Vagina (tissue), 2 donors: ENCODE measurements around the gene EPN2. TPM values are rescaled to one million over a fixed set of nuclear protein-coding genes. Genes with fewer than 3 reads are reported as not detected.
A peak's percentile ranks its signal among the peaks of the same experiment; 100 is the strongest.
"Not testable (repeated sequence)": the region's sequence is repeated elsewhere in the genome, so short reads cannot be mapped to it uniquely, and the experiment has no call there.

ENCODE experiments used
- DNase-seq, 2 donors: peaks; one replicate each; pipeline ENCODE4 v3.0.0-alpha.2; 2017; ENCODE audit errors: extremely low spot score in 2 of 2
- H3K27ac ChIP-seq: fragments of 200-600 bp; sonication (generic); one replicate; pipeline ENCODE4 v1.5.1; 2019
- H3K27me3 ChIP-seq: fragments of 200-600 bp; sonication (generic); one replicate; pipeline ENCODE4 v1.5.1; 2019
- H3K36me3 ChIP-seq, 2 donors: fragments of 200-600 bp; sonication (generic); one replicate each; pipeline ENCODE4 v1.5.1; 2017 to 2019
- H3K4me1 ChIP-seq: fragments of 200-600 bp; sonication (generic); one replicate; pipeline ENCODE4 v1.5.1; 2019
- H3K4me3 ChIP-seq, 2 donors: fragments of 200-600 bp; sonication (generic); 1 replicate in 1 of 2; 2 replicates in 1 of 2; pipeline ENCODE4 v1.5.1; 2016 to 2019
- H3K9me3 ChIP-seq: fragments of 200-600 bp; sonication (generic); one replicate; pipeline ENCODE4 v1.5.1; 2019
- POLR2A ChIP-seq, 2 donors: fragments of 450-650 bp; IDR thresholded peaks; one replicate each; pipeline ENCODE4 v1.6.1; 2017; ENCODE audit warnings: antibody characterized with exemption in 2 of 2, mild to moderate bottlenecking in 2 of 2, moderate library complexity in 2 of 2
- POLR2AphosphoS5 ChIP-seq, 2 donors: sonication (generic); formaldehyde crosslinking; IDR thresholded peaks; one replicate each; pipeline ENCODE4 v1.9.0; 2017; ENCODE audit warnings: antibody characterized with exemption in 2 of 2, mild to moderate bottlenecking in 2 of 2, low read depth in 1 of 2; ENCODE audit not compliant: insufficient read depth in 1 of 2
- intact Hi-C: fragments of 100-400 bp; cut with DNase I; formaldehyde crosslinking; loops from one replicate; pipeline ENCODE4 v1.15.1; 2023
- total RNA-seq: library from RNA; depleted of rRNA; stranded (reverse); fragments of >200 nt; gene quantifications from one replicate; pipeline ENCODE4 v1.2.3, GENCODE V29; 2016
- TF ChIP-seq, protein P1 (sequence below), 3 experiments: fragments of 450-650 bp in 2 of 3; fragments of 200-600 bp in 1 of 3; sonication (generic) in 1 of 3; IDR thresholded peaks; one replicate each; pipeline ENCODE4 v1.5.1; 2017 to 2019; ENCODE audit warnings: antibody characterized with exemption in 3 of 3, mild to moderate bottlenecking in 2 of 3, moderate library complexity in 2 of 3

EPN2 gene
- total RNA-seq, 1 donor from 2014 or later, result 65.6 TPM

DNA sequence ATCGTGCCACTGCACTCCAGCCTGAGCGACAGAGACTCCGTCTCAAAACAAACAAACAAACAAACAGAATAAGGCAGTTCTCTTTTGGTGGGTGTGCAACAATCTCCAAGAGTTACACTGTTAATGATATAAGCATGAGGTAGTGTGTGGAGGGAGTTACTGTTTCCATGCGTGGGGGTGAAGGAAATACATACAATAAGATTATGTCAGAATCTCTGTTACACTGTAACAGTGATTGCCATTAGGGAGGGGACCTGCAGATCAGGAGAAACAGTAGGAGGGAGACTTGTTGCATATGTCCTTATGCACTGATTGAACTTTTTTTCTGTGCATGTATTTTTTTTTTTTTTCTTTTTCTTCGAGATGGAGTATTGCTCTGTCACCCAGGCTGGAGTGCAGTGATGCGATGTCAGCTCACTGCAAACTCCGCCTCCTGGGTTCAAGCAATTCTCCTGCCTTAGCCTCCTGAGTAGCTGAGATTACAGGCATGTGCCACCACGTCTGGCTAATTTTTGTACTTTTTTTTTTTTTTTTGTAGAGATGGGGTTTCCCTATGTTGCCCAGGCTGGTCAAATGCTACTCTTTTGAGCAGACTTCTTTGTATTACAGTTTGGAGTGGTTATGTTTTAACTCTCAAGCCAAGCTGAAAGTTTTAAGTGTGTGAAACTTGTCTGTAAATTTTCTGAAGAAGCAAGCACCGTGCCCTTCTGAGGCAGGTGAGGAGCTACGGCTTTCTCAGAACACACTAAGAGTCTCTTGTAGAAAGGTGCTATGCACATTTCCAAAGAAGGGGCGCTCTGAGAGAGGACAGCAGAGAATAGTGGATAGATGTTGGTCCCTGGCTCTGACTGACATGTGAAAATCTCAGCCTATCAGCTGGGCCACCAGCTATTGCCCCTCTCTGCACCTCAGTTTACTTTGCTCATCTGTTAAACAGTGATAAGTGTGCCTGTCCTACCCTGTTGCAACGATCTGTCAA, 10.3 kb upstream of the EPN2 start:
- H3K9me3 ChIP-seq, H3K27me3 ChIP-seq, H3K27ac ChIP-seq, DNase-seq, H3K36me3 ChIP-seq, H3K4me1 ChIP-seq, intact Hi-C loops, H3K4me3 ChIP-seq: not testable (repeated sequence)

DNA sequence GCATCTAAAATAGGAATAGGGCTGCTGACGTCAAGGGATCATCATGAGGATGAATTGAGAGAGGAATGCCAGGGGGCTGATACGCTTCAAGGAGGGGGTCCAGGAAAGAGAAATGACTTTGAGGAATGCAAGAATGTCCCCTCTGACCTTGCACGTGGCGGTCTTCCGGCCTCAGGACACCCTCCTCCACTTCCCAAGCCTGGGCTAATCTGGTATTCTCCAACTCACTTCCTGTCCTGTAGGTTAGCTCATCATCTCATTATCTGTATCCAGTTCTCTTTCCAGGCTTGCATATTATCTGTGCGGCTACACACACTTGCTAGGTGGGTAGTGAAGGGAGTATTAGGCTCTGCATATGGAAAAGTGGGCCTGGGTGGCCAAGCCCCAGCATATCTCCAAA, 2.5 kb upstream of the EPN2 start:
- DNase-seq, H3K9me3 ChIP-seq, H3K27me3 ChIP-seq, intact Hi-C loops, H3K36me3 ChIP-seq, H3K4me3 ChIP-seq, H3K27ac ChIP-seq: not testable (repeated sequence)
- H3K4me1 ChIP-seq, result peaks cover 15% of the 10 kb centered on the region

DNA sequence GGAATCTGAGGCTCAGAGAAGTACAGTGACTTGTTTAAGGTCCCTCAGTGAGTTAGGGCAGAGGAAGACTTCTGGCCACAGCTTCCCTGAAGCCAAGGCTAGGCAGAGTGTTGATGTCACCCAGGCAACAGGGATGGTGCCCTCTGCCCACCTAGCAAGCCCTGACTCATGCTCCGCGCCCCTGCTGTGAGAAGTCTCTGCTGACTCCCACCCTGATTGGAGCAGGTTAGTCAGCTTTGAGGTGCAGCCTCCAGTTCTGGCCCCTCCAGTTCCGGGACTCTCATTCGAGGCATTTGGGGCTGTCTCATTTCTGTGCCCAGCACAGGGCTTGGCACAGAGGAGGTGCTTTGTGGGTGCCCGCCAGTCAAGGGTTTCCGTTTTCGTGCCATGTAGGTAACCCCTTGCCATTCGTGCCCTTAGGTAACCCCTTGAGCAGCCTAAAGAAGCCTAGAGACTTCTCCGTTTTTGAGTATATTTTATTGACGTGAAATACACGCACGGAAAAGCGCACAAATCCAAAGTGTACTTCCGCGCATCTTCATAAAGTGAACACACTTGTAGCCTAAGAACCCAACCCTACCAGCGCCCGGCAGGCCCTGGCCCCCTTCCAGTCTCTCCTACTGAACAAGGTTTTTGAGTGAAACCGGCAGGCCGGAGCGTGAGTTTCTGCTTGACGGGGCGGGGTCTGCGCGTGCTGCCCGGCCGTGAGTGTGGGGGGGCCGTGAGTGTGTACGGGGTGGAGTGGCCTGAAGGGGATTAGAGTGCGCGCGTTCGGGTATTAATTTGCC, 621 bp upstream of the EPN2 start:
- H3K27ac ChIP-seq, intact Hi-C loops, H3K9me3 ChIP-seq, H3K36me3 ChIP-seq, H3K27me3 ChIP-seq, DNase-seq: not testable (repeated sequence)
- Histone ChIP-seq H3K4me3 (peak overlapping the region; percentile 49 to 74), H3K4me1 (peaks cover 33% of the 10 kb centered on the region)

DNA sequence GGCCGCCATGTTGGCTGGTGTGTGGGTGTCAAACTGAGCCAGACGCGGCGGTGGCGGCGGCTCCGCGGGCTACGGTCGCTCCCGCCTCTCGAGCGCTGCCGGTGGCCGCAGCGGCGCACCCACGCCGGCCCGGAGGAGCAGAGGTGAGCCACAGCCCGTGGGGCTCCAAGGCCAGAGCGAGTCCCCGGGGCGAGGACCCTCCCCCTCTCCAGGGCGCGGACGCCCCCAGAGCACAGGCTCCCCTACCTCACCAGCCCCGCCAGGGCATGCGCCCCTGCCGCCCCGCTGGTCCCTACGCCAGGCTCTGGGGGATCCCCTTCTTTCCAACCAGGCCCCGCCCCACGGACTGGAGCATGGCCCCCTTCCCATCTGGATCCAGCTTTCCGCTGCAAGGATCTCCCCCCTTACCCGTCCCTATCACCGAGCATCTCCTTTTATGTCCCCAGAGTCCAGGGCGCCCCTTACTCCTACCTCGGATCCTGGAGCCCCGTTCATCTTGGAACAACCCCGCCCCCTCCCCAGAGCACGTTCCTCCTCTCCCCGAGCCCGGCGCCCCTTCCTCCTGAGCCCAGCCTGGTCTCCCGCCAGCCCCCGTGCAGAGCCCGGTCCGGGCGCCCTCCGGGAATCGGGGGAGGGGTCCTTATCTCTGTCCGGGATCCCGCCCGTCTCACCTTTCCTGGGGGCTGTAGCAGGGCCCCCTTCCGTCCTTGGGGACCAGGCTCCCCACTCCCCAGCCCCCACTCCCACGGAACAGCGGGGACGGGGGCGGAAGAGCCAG, 412 bp downstream of the EPN2 start:
- H3K27me3 ChIP-seq, result no peaks in the 10 kb centered on the region
- DNase-seq, result no peak
- no peaks in the 10 kb centered on the region for H3K36me3 ChIP-seq
- H3K4me1 ChIP-seq, result peaks cover 44% of the 10 kb centered on the region
- TF ChIP-seq POLR2A (IDR thresholded peaks at IDR 0.05) (peak in 1 of 2 donors; percentile 58), POLR2AphosphoS5 (IDR thresholded peaks at IDR 0.05; ENCODE audit: insufficient read depth in 1 of 2, low read depth in 1 of 2) (peak in 1 of 2 donors; percentile 64)
- TF ChIP-seq, protein P1, sequence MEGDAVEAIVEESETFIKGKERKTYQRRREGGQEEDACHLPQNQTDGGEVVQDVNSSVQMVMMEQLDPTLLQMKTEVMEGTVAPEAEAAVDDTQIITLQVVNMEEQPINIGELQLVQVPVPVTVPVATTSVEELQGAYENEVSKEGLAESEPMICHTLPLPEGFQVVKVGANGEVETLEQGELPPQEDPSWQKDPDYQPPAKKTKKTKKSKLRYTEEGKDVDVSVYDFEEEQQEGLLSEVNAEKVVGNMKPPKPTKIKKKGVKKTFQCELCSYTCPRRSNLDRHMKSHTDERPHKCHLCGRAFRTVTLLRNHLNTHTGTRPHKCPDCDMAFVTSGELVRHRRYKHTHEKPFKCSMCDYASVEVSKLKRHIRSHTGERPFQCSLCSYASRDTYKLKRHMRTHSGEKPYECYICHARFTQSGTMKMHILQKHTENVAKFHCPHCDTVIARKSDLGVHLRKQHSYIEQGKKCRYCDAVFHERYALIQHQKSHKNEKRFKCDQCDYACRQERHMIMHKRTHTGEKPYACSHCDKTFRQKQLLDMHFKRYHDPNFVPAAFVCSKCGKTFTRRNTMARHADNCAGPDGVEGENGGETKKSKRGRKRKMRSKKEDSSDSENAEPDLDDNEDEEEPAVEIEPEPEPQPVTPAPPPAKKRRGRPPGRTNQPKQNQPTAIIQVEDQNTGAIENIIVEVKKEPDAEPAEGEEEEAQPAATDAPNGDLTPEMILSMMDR (IDR thresholded peaks at IDR 0.05), result peak in 1 of 3 experiments; percentile 40
- peak overlapping the region; percentile 49 to 74 for H3K4me3 ChIP-seq
- H3K27ac ChIP-seq, result peak overlapping the region; percentile 92
- intact Hi-C loops, result no loop called here
- H3K9me3 ChIP-seq, result no peaks in the 10 kb centered on the region

DNA sequence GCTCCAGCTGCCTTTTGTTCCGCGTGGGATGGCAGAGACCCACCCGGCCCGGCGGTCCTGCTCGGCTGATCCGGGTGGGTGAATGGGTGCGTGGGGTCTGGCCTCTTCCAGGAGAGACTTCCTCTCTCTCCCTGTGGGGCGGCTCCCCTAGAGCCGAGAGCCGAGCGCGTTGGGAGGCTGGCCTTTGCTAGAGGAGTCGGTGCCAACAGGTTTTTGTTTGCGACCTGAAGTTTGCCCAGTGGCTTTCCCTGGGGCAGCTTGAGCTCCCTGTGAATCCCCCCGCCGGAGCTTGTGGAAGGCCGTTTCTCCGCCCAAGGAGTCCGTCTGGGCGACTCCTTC, 970 bp downstream of the EPN2 start:
- H3K4me1 ChIP-seq, result peaks cover 49% of the 10 kb centered on the region
- no peaks in the 10 kb centered on the region for H3K36me3 ChIP-seq
- peak overlapping the region; percentile 49 to 74 for H3K4me3 ChIP-seq
- no peaks in the 10 kb centered on the region for H3K27me3 ChIP-seq
- TF ChIP-seq POLR2AphosphoS5 (IDR thresholded peaks at IDR 0.05; ENCODE audit: insufficient read depth in 1 of 2, low read depth in 1 of 2) (peak in 1 of 2 donors; percentile 18), POLR2A (IDR thresholded peaks at IDR 0.05) (no peak)
- TF ChIP-seq, protein P1 (IDR thresholded peaks at IDR 0.05), result no peak
- H3K27ac ChIP-seq, result peak overlapping the region; percentile 92
- no peaks in the 10 kb centered on the region for H3K9me3 ChIP-seq
- intact Hi-C loops, result no loop called here
- DNase-seq, result no peak

DNA sequence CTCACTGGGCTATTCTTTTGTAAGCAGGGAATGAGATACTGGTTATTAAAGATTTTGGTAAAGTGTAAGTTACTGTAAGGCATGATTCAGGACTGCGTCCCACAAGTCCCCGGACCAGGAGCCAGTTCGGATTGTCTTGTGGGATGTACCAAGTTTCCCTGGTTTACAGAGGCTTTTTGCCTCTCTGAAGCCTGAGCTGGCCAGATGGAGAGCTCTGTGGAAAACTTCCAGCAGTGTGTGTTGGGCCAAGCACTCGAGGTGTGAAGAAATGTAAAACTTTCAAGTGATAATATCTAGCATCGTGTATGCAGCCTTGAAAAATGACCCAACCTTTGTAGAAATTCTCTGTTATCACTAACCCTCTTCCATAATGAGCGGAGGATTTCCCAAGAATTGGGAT, 2.4 kb downstream of the EPN2 start:
- peaks cover 62% of the 10 kb centered on the region for H3K4me1 ChIP-seq
- peak overlapping the region; percentile 49 to 74 for H3K4me3 ChIP-seq
- DNase-seq, result no peak
- peak overlapping the region; percentile 92 for H3K27ac ChIP-seq
- H3K9me3 ChIP-seq, result no peaks in the 10 kb centered on the region
- intact Hi-C loops, result no loop called here
- H3K36me3 ChIP-seq, result no peaks in the 10 kb centered on the region
- no peaks in the 10 kb centered on the region for H3K27me3 ChIP-seq
- no peak for TF ChIP-seq POLR2A (IDR thresholded peaks at IDR 0.05)
- no peak for TF ChIP-seq POLR2AphosphoS5 (IDR thresholded peaks at IDR 0.05; ENCODE audit: insufficient read depth in 1 of 2, low read depth in 1 of 2)
- TF ChIP-seq, protein P1 (IDR thresholded peaks at IDR 0.05), result no peak
